Peyer's patch (tissue), 4 donors: Measurements from ENCODE around the gene ZNF655.

Source experiments
- CTCF ChIP-seq, 6 experiments: fragments of 450-650 bp in 4 of 6; fragments of 200-600 bp in 2 of 6; sonication (generic) in 1 of 6; IDR thresholded peaks; one replicate each; pipeline ENCODE4 v1.5.1; 2017 to 2019; ENCODE audit warnings: antibody characterized with exemption in 6 of 6, mild to moderate bottlenecking in 3 of 6, moderate library complexity in 1 of 6
- POLR2A ChIP-seq, 2 donors: fragments of 450-650 bp; IDR thresholded peaks; one replicate each; pipeline ENCODE4 v1.5.1; 2017; ENCODE audit warnings: antibody characterized with exemption in 2 of 2, mild to moderate bottlenecking in 2 of 2, moderate library complexity in 2 of 2

- TF ChIP-seq CTCF (IDR thresholded peaks at IDR 0.05) (no peak), POLR2A (IDR thresholded peaks at IDR 0.05) (no peak)
Measured at GRCh38 chr7:99579281-99579955, 21.0 kb downstream of the ZNF655 start.
